Astrocyte (in vitro differentiated cells and primary cell): ENCODE results near the gene MXRA7.
"Not testable (repeated sequence)": the region's sequence is repeated elsewhere in the genome, so short reads cannot be mapped to it uniquely, and the experiment has no call there.

Experiments used
- CTCF ChIP-seq: IDR thresholded peaks from 2 replicates; pipeline ENCODE4 v1.5.1; 2011; ENCODE audit warnings: low read depth, mild to moderate bottlenecking, inconsistent platforms, low read length, moderate library complexity; ENCODE audit not compliant: insufficient read depth
- EZH2 ChIP-seq: IDR thresholded peaks from 2 replicates; pipeline ENCODE4 v1.6.1; 2012; ENCODE audit warnings: mild to moderate bottlenecking, low read length, inconsistent platforms; ENCODE audit not compliant: insufficient read depth

GRCh38 chr17:76698466-76698977 lies 12.2 kb downstream of the MXRA7 start:
- TF ChIP-seq CTCF, EZH2: not testable (repeated sequence)
